Activated naive CD4-positive, alpha-beta T cell (primary cell): ENCODE measurements around the gene ATXN1.
"Not testable (repeated sequence)": the region's sequence is repeated elsewhere in the genome, so short reads cannot be mapped to it uniquely, and the experiment has no call there.

ENCODE experiments used
- DNase-seq, 4 experiments: peaks; one replicate each; lab custom pipeline; 2025; lab: John Stamatoyannopoulos, UW

The ATXN1 gene

GRCh38 chr6:16473908-16474771, 287.1 kb downstream of the ATXN1 start:
- no peak for DNase-seq

- no peak for DNase-seq
Measured at GRCh38 chr6:16473184-16473907, 287.9 kb downstream of the ATXN1 start.

- no peak for DNase-seq
Measured at GRCh38 chr6:16472349-16473069, 288.8 kb downstream of the ATXN1 start.

- DNase-seq: no peak
Measured at GRCh38 chr6:16471910-16472297, 289.4 kb downstream of the ATXN1 start.

- DNase-seq: no peak
Measured at GRCh38 chr6:16471222-16471909, 289.9 kb downstream of the ATXN1 start.

GRCh38 chr6:16470502-16471221, 290.6 kb downstream of the ATXN1 start:
- DNase-seq: no peak

GRCh38 chr6:16468991-16469615, 292.2 kb downstream of the ATXN1 start:
- DNase-seq: no peak

- no peak for DNase-seq
Measured at GRCh38 chr6:16466800-16467553, 294.3 kb downstream of the ATXN1 start.

- no peak for DNase-seq
Measured at GRCh38 chr6:16464045-16464444, 297.2 kb downstream of the ATXN1 start.

GRCh38 chr6:16463246-16463645, 298.0 kb downstream of the ATXN1 start:
- not testable (repeated sequence) for DNase-seq

- no peak for DNase-seq
Measured at GRCh38 chr6:16461491-16461890, 299.8 kb downstream of the ATXN1 start.

GRCh38 chr6:16459472-16459871, 301.8 kb downstream of the ATXN1 start:
- not testable (repeated sequence) for DNase-seq

- DNase-seq: no peak
Measured at GRCh38 chr6:16452348-16452747, 308.9 kb downstream of the ATXN1 start.

- DNase-seq: no peak
Measured at GRCh38 chr6:16450821-16451220, 310.4 kb downstream of the ATXN1 start.

GRCh38 chr6:16450285-16450684, 311.0 kb downstream of the ATXN1 start:
- no peak for DNase-seq

- DNase-seq: no peak
Measured at GRCh38 chr6:16446273-16446672, 315.0 kb downstream of the ATXN1 start.

- DNase-seq: no peak
Measured at GRCh38 chr6:16442031-16442430, 319.2 kb downstream of the ATXN1 start.

GRCh38 chr6:16441262-16441661, 320.0 kb downstream of the ATXN1 start:
- DNase-seq: no peak

GRCh38 chr6:16440636-16441212, 320.5 kb downstream of the ATXN1 start:
- no peak for DNase-seq
